Breast epithelium (tissue), 4 donors: Measurements from ENCODE around the gene TTC7B. TPM values are rescaled to one million over a fixed set of nuclear protein-coding genes. Genes with fewer than 3 reads are reported as not detected.
"Not testable (repeated sequence)": the region's sequence is repeated elsewhere in the genome, so short reads cannot be mapped to it uniquely, and the experiment has no call there.

Source experiments
- DNase-seq, 2 donors: peaks; one replicate each; pipeline ENCODE4 v3.0.0-alpha.2; 2019; ENCODE audit warnings: low spot score in 2 of 2
- H3K27ac ChIP-seq, 2 donors: fragments of 200-600 bp; sonication (generic) in 1 of 2; one replicate each; pipeline ENCODE4 v1.5.1; 2016 to 2019; ENCODE audit warnings: mild to moderate bottlenecking in 1 of 2
- H3K27me3 ChIP-seq, 2 donors: fragments of 200-600 bp; sonication (generic) in 1 of 2; one replicate each; pipeline versions ENCODE4 v1.5.1 to v1.6.0; 2017 to 2019; ENCODE audit warnings: control low read depth in 1 of 2, mild to moderate bottlenecking in 1 of 2
- H3K36me3 ChIP-seq: fragments of 200-600 bp; one replicate; pipeline ENCODE4 v1.5.1; 2019
- H3K4me1 ChIP-seq, 2 donors: fragments of 200-600 bp; sonication (generic); one replicate each; pipeline ENCODE4 v1.5.1; 2016 to 2019; ENCODE audit warnings: control low read depth in 1 of 2
- H3K4me3 ChIP-seq, 3 donors: fragments of 200-600 bp; sonication (generic); 1 replicate in 2 of 3; 2 replicates in 1 of 3; pipeline ENCODE4 v1.5.1; 2016 to 2019; ENCODE audit warnings: mild to moderate bottlenecking in 3 of 3, moderate library complexity in 2 of 3
- H3K9me3 ChIP-seq, 2 donors: fragments of 200-600 bp; sonication (generic) in 1 of 2; one replicate each; pipeline ENCODE4 v1.5.1; 2016 to 2019; ENCODE audit warnings: control low read depth in 1 of 2
- POLR2A ChIP-seq: fragments of 450-650 bp; IDR thresholded peaks from one replicate; pipeline ENCODE4 v1.6.1; 2016; ENCODE audit warnings: antibody characterized with exemption, mild to moderate bottlenecking, moderate library complexity
- POLR2AphosphoS5 ChIP-seq, 3 donors: sonication (generic); formaldehyde crosslinking; IDR thresholded peaks; one replicate each; pipeline ENCODE4 v1.6.1; 2017; ENCODE audit warnings: antibody characterized with exemption in 3 of 3
- intact Hi-C: fragments of 100-400 bp; cut with DNase I; formaldehyde crosslinking; loops from one replicate; pipeline ENCODE4 v1.15.1; 2023; ENCODE audit warnings: low total_unique reads
- total RNA-seq, 3 donors: library from RNA; depleted of rRNA; stranded (reverse); fragments of >200 nt; gene quantifications; one replicate each; pipeline ENCODE4 v1.1.0, GENCODE V29; 2016
- TF ChIP-seq, protein P1 (sequence below), 3 donors: fragments of 450-650 bp; IDR thresholded peaks; one replicate each; pipeline ENCODE4 v1.5.1; 2016 to 2017; ENCODE audit warnings: antibody characterized with exemption in 3 of 3, mild to moderate bottlenecking in 3 of 3, moderate library complexity in 3 of 3

TTC7B gene
- total RNA-seq, 3 donors from 2014 or later: 14.0 to 29.1 (median 22.0) TPM

DNA sequence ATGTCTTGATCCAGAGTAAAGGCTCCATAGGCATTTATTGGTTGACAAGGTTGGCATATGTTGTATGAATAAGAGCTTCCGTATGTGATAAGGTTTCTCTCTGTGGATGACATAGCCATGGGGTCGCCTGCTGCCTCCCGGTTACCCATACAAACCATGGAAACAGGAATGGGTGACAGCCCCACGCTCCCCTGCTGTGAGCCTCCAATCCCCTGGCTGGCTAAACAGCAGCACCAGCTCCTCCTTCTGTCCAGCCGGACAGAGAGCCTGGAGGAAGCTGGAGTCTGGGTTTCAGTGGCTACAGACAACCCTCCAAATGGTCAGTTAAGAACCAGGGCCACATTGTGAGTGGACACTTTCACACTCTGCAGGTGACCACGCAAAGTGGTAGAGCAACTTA, 288.3 kb downstream of the TTC7B start:
- DNase-seq: no peak

DNA sequence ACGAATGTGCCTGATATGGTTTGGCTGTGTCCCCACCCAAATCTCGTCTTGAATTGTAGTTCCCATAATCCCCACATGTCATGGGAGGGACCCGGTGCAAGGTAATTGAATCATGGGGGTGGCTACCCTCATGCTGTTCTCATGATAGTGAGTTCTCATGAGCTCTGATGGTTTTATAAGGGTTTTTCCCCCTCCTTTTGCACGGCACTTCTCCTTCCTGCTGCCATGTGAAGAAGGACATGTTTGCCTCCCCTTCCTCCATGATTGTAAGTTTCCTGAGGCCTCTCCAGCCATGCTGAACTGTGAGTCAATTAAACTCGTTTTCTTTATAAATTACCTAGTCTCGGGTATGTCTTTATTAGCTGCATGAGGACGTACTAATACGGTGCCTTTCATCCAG, 289.7 kb downstream of the TTC7B start:
- H3K27me3 ChIP-seq, H3K9me3 ChIP-seq, H3K36me3 ChIP-seq, H3K27ac ChIP-seq, H3K4me3 ChIP-seq, DNase-seq, intact Hi-C loops: not testable (repeated sequence)
- H3K4me1 ChIP-seq: peaks cover 4 to 15% of the 10 kb centered on the region in 2 donors

More for the DNA sequence above, 288.3 kb downstream of the TTC7B start:
- no peak overlapping the region for H3K27ac ChIP-seq
- H3K36me3 ChIP-seq: no peaks in the 10 kb centered on the region
- H3K9me3 ChIP-seq: no peaks in the 10 kb centered on the region
- H3K4me1 ChIP-seq: peaks cover 1 to 4% of the 10 kb centered on the region in 2 donors
- TF ChIP-seq POLR2AphosphoS5 (IDR thresholded peaks at IDR 0.05) (no peak), POLR2A (no peak)
- TF ChIP-seq, protein P1, sequence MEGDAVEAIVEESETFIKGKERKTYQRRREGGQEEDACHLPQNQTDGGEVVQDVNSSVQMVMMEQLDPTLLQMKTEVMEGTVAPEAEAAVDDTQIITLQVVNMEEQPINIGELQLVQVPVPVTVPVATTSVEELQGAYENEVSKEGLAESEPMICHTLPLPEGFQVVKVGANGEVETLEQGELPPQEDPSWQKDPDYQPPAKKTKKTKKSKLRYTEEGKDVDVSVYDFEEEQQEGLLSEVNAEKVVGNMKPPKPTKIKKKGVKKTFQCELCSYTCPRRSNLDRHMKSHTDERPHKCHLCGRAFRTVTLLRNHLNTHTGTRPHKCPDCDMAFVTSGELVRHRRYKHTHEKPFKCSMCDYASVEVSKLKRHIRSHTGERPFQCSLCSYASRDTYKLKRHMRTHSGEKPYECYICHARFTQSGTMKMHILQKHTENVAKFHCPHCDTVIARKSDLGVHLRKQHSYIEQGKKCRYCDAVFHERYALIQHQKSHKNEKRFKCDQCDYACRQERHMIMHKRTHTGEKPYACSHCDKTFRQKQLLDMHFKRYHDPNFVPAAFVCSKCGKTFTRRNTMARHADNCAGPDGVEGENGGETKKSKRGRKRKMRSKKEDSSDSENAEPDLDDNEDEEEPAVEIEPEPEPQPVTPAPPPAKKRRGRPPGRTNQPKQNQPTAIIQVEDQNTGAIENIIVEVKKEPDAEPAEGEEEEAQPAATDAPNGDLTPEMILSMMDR (IDR thresholded peaks at IDR 0.05): no peak
- no peaks in the 10 kb centered on the region for H3K27me3 ChIP-seq
- H3K4me3 ChIP-seq: no peak overlapping the region
- intact Hi-C loops: no loop called here

DNA sequence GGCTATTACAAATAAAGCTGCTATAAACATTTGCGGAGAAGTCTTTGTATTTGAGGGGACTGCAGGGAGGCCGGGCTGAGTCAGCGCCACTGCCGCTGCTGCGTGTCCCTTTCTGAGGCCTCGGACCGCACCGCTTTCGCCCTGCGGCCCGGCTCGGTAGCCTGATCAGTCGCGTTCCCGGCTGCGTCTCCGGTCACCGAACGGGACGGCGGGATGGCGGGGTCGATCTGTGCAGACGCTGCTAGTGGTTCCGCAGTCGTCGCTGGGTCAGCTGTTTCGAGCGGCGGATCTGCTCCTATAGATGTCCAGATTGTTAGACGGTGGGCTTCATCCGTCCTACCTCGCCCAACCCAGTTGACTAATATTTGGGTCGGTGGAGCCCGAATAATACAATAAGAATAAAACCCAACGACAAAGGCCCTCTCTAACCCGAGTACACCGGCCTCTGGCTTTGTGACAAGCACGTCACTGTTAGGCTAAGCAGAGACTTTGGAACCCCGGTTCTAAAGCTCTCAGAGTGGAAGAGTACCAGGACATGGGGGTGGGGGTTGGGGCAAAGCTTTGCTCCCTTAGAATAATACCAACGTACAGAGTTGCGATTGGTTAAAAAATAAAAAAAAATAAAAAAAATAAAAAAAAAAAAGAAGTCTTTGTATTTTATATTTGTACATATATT, 290.7 kb downstream of the TTC7B start:
- peaks cover 4 to 24% of the 10 kb centered on the region in 2 donors for H3K4me1 ChIP-seq
- H3K4me3 ChIP-seq, H3K36me3 ChIP-seq, DNase-seq, intact Hi-C loops, H3K27me3 ChIP-seq, H3K9me3 ChIP-seq, H3K27ac ChIP-seq: not testable (repeated sequence)

DNA sequence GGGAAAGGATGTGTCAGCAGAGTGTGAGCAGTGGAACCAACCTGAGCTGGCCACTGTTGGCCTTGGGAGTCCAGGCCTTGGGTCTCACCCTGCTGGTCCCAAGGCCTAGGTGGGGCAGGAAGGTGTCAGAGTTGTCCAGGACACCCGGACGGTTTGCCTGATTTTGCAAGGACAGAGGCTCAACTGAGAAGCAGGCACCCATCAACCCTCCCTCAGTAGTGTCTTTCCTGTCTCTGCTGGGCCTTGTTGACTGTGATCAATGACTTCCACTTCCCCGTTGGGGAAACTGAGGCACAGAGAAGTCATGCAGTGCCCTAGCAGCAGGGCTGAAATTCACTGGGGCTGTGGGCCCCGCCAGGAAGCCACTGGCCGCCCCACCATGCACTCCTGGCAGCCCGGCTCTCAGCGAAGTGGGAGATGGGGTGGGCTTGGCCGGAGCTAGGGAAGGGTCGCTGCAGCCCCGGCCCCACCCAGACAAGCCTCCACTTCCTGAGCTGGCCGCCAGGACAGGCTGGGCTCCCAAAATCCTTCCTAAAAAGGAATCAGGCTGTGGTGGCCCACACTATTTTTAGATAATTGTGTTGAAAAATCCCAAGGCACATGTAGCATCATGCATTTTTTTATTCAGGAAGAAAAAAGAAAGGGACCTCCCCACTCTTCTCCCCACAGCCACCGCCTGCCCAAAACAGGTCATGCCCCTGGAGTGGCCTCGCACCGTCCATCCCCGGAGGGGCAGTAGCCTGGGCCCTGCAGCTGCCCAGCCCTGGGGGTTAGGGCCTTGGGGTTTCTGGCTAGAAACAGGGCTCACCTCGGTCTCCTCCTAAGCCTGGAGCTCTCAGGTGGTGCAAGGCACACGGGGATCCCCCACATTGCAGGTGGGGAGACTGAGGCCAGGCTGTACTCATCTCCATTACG, 292.0 kb downstream of the TTC7B start:
- Histone ChIP-seq H3K4me3 (no peak overlapping the region), H3K27me3 (no peaks in the 10 kb centered on the region), H3K4me1 (peaks cover 4 to 26% of the 10 kb centered on the region in 2 donors), H3K36me3 (no peaks in the 10 kb centered on the region), H3K27ac (peak overlapping the region in 1 of 2 donors; percentile 52), H3K9me3 (no peaks in the 10 kb centered on the region)
- no peak for DNase-seq
- TF ChIP-seq POLR2A (no peak), POLR2AphosphoS5 (IDR thresholded peaks at IDR 0.05) (no peak)
- TF ChIP-seq, protein P1 (IDR thresholded peaks at IDR 0.05): no peak
- intact Hi-C loops: loop anchor here (5.0 kb wide), 1 partner anchor 127 kb away; the partner anchor contains the start of gene CALM1

DNA sequence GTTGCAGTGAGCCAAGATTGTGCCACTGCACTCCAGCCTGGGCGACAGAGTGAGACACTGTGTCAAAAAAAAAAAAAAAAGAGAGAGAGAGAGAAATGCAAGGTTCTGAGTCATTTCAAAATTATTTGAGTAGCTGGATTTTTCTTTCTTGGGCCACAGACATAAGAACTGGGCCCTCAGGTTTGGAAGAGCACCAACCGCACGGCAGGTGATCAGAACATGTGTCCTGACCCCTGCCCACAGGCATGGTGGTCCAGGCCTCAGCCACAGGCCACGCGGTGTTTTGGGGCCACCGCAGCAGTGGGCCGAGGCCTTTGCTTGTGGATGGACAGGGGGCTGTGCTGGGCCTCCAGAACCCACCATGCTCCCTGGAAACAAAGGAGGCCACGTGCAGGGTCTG, 292.7 kb downstream of the TTC7B start:
- H3K27ac ChIP-seq: peak overlapping the region in 1 of 2 donors; percentile 52
- no peaks in the 10 kb centered on the region for H3K9me3 ChIP-seq
- DNase-seq: no peak
- no peak overlapping the region for H3K4me3 ChIP-seq
- intact Hi-C loops: loop anchor here (5.0 kb wide), 1 partner anchor 126 kb away; the partner anchor contains the start of gene CALM1
- no peak for TF ChIP-seq POLR2A
- TF ChIP-seq, protein P1 (IDR thresholded peaks at IDR 0.05): no peak
- no peak for TF ChIP-seq POLR2AphosphoS5 (IDR thresholded peaks at IDR 0.05)
- H3K36me3 ChIP-seq: no peaks in the 10 kb centered on the region
- H3K27me3 ChIP-seq: no peaks in the 10 kb centered on the region
- H3K4me1 ChIP-seq: peaks cover 4 to 26% of the 10 kb centered on the region in 2 donors
